Activated CD8-positive, alpha-beta memory T cell treated with anti-CD3 and anti-CD28 coated beads, Interleukin-2, amount 50 U/mL, for 4 hours (primary cell): Measurements from ENCODE around the gene MRPL12.

Experiments used
- DNase-seq: peaks from one replicate; pipeline ENCODE4 v3.0.0-alpha.2; 2020

Gene MRPL12

DNA sequence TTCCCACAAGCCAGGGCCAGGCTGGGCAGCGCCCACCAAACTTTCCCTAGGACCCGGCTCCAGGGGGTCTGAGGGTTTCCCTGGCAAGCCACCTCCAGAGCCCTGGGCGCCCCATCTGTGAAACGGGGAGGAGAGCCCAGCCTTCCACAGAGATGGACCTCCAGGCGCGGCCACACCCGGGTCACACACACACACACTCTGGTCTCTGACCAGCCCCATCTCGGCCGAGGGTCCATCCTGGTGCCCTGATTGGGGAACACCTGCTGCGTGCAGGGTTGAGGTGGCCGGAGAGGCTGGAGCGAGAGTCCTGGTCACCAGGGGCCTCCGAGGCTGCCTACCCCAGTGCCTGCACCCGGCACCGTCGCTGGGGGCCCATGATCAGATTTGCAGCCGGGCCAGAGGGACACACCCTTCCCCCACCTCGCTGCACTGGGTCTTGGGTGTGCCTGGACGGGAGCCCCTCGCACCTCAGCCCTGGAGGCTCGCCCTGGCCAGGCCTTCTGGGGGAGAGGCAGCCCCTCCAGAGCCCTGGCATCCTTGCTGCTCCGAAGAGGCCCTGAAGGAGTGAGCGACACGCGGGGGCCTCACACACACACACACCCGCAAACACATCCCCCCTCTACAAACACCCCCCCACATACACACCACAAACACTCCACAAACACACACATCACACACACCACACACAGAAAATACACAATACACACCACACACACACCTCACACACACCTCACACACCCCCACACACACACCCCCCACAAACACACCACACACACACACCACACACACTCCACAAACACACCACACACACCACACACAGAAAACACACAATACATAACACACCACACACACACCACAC, 38.7 kb downstream of the MRPL12 start:
- DNase-seq = no peak
